Kidney epithelial cell (primary cell): ENCODE data around the gene MAPKAPK2. TPM values are rescaled to one million over a fixed set of nuclear protein-coding genes. Genes with fewer than 3 reads are reported as not detected.

Source experiments
- DNase-seq: peaks from one replicate; pipeline ENCODE4 v3.0.0-alpha.2; 2010; ENCODE audit warnings: low read depth
- H3K27me3 ChIP-seq: 2 replicates; pipeline ENCODE4 v1.6.0; 2011; ENCODE audit warnings: low read length; ENCODE audit not compliant: control insufficient read depth, insufficient read depth
- H3K36me3 ChIP-seq: 2 replicates; pipeline ENCODE4 v1.5.1; 2011; ENCODE audit warnings: low read length; ENCODE audit not compliant: control insufficient read depth, insufficient read depth
- H3K4me3 ChIP-seq: 2 replicates; pipeline ENCODE4 v1.5.1; 2011; ENCODE audit warnings: low read depth, mild to moderate bottlenecking, control low read depth, low read length
- CTCF ChIP-seq: IDR thresholded peaks from 2 replicates; pipeline ENCODE4 v1.5.1; 2011; ENCODE audit warnings: mild to moderate bottlenecking, moderate library complexity, low read length, control low read depth, inconsistent platforms; ENCODE audit not compliant: insufficient read depth, poor library complexity, severe bottlenecking
- total RNA-seq: library from RNA; depleted of rRNA; stranded (reverse); fragments of >200 nt; gene quantifications from 2 replicates; pipeline ENCODE4 v1.2.3, GENCODE V29; 2015

MAPKAPK2 gene
- total RNA-seq, 1 donor from 2014 or later, result 64.0 TPM

DNA sequence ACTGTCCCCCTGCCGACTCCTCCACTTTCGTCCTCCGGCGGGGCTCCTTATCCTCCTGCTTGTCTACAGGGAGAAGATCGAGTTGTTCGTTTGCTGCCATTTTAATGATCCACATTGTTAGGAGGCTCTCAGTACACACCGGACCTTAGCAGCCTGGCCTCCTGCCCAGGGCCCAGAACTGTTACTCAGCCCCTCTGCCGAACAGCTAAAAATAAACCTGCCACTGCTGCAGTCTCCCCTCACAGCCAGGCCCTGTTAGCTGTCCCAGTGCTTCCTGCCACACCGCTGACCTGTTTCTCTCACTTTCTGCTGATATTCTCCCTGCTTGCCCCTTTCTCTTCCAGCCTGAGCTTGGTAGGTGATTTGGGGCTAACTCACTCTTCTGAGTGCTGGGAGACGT is 8.3 kb downstream of the MAPKAPK2 start:
- Histone ChIP-seq H3K36me3 (no peaks in the 10 kb centered on the region), H3K27me3 (no peaks in the 10 kb centered on the region), H3K4me3 (no peak overlapping the region)
- no peak for DNase-seq
- TF ChIP-seq CTCF, result no peak

GRCh38 chr1:206693592-206693991 is 8.9 kb downstream of the MAPKAPK2 start:
- no peak for DNase-seq
- Histone ChIP-seq H3K36me3 (no peaks in the 10 kb centered on the region), H3K4me3 (no peak overlapping the region), H3K27me3 (no peaks in the 10 kb centered on the region)
- TF ChIP-seq CTCF, result no peak

GRCh38 chr1:206694171-206695124 is 9.7 kb downstream of the MAPKAPK2 start:
- no peak for DNase-seq
- Histone ChIP-seq H3K36me3 (no peaks in the 10 kb centered on the region), H3K27me3 (no peaks in the 10 kb centered on the region), H3K4me3 (no peak overlapping the region)
- no peak for TF ChIP-seq CTCF

- H3K4me3 ChIP-seq, result no peak overlapping the region
- no peak for TF ChIP-seq CTCF
- no peak for DNase-seq
- no peaks in the 10 kb centered on the region for H3K27me3 ChIP-seq
- H3K36me3 ChIP-seq, result no peaks in the 10 kb centered on the region
Observed at GRCh38 chr1:206695733-206696132, 11.0 kb downstream of the MAPKAPK2 start.

GRCh38 chr1:206696812-206697585 is 12.3 kb downstream of the MAPKAPK2 start:
- no peak for TF ChIP-seq CTCF
- no peak for DNase-seq

More at GRCh38 chr1:206696812-206697585, 12.3 kb downstream of the MAPKAPK2 start:
- Histone ChIP-seq H3K4me3 (no peak overlapping the region), H3K27me3 (no peaks in the 10 kb centered on the region), H3K36me3 (no peaks in the 10 kb centered on the region)
